H1 (cell line): ENCODE measurements around the gene CAMK2N2. TPM values are rescaled to one million over a fixed set of nuclear protein-coding genes. Genes with fewer than 3 reads are reported as not detected.

Experiments used
- CTCF ChIA-PET: fragments of 300-600 bp; sonication (Branson Sonifier 250); formaldehyde crosslinking; loops from one replicate; lab custom pipeline; 2021; ENCODE audit not compliant: partially characterized antibody; lab: Charles Lee
- POLR2A ChIA-PET: fragments of 300-600 bp; sonication (Branson Sonifier 250); formaldehyde crosslinking; loops from one replicate; lab custom pipeline; 2021; ENCODE audit warnings: inconsistent platforms; ENCODE audit not compliant: partially characterized antibody; lab: Charles Lee
- DNase-seq, 2 experiments: peaks; one replicate each; pipeline versions ENCODE4 v3.0.0 to v3.0.0-alpha.2; 2010 to 2022; ENCODE audit warnings: low spot score in 2 of 2, low read depth in 1 of 2, mixed read lengths in 1 of 2
- FAIRE-seq: peaks from 2 replicates; lab custom pipeline; 2011; peaks lifted over from hg19 to GRCh38; lab: Jason Lieb, UNC
- H2AFZ ChIP-seq: 2 replicates; pipeline ENCODE4 v1.8.1; 2012; ENCODE audit warnings: low read length, inconsistent platforms
- H2AK5ac ChIP-seq: 2 replicates; pipeline ENCODE4 v1.6.1; 2013; ENCODE audit warnings: low read depth, low read length
- H2BK120ac ChIP-seq: replicated peaks from 2 replicates; pipeline ENCODE3; 2013; ENCODE audit warnings: low read depth, low read length, inconsistent platforms
- H2BK12ac ChIP-seq: 2 replicates; pipeline ENCODE4 v1.6.1; 2013; ENCODE audit warnings: low read depth, low read length
- H2BK15ac ChIP-seq: 2 replicates; pipeline ENCODE4 v1.6.1; 2013; ENCODE audit warnings: low read length
- H2BK20ac ChIP-seq: 2 replicates; pipeline ENCODE4 v1.6.1; 2013; ENCODE audit warnings: low read length
- H2BK5ac ChIP-seq: 2 replicates; pipeline ENCODE4 v1.6.1; 2013; ENCODE audit warnings: low read depth, low read length
- H3K14ac ChIP-seq: 2 replicates; pipeline ENCODE4 v1.6.1; 2013; ENCODE audit warnings: inconsistent platforms; ENCODE audit not compliant: insufficient read length
- H3K18ac ChIP-seq: 2 replicates; pipeline ENCODE4 v1.6.1; 2013; ENCODE audit warnings: low read length; ENCODE audit errors: extremely low read depth
- H3K23ac ChIP-seq: 2 replicates; pipeline ENCODE4 v1.6.1; 2013; ENCODE audit warnings: inconsistent platforms; ENCODE audit not compliant: insufficient read length
- H3K23me2 ChIP-seq: 2 replicates; pipeline ENCODE4 v1.6.1; 2013; ENCODE audit warnings: low read depth, low read length
- H3K27ac ChIP-seq: 2 replicates; pipeline ENCODE4 v1.6.1; 2011; ENCODE audit warnings: low read depth, low read length, inconsistent platforms
- H3K27me3 ChIP-seq, 4 experiments: replicated peaks in 1 of 4; 1 replicate in 1 of 4; 2 replicates in 3 of 4; pipeline versions ENCODE4 v1.6.1 to v1.8.1; 2011 to 2013; ENCODE audit warnings: low read length in 3 of 4, mild to moderate bottlenecking in 3 of 4, inconsistent platforms in 2 of 4, mixed read lengths in 2 of 4, moderate library complexity in 1 of 4; ENCODE audit not compliant: control insufficient read depth in 3 of 4, insufficient read depth in 3 of 4; ENCODE audit errors: extremely low read depth in 1 of 4
- H3K36me3 ChIP-seq, 4 experiments: 2 replicates each; pipeline versions ENCODE4 v1.6.1 to v1.8.1; 2011 to 2013; ENCODE audit warnings: mild to moderate bottlenecking in 4 of 4, low read length in 3 of 4, moderate library complexity in 2 of 4, control low read depth in 1 of 4, inconsistent platforms in 1 of 4; ENCODE audit not compliant: insufficient read depth in 4 of 4, control insufficient read depth in 2 of 4
- H3K4ac ChIP-seq: replicated peaks from 2 replicates; pipeline ENCODE3; 2013; ENCODE audit warnings: low read length, low read depth, mixed read lengths, inconsistent platforms; ENCODE audit not compliant: insufficient read length
- H3K4me1 ChIP-seq, 4 experiments: replicated peaks in 1 of 4; 1 replicate in 1 of 4; 2 replicates in 3 of 4; pipeline versions ENCODE4 v1.6.1 to v1.8.1; 2011 to 2013; ENCODE audit warnings: low read length in 3 of 4, inconsistent platforms in 2 of 4, mixed read lengths in 1 of 4; ENCODE audit not compliant: insufficient read depth in 4 of 4, control insufficient read depth in 3 of 4
- H3K4me2 ChIP-seq, 2 experiments: 2 replicates each; pipeline versions ENCODE4 v1.6.1 to v1.8.1; 2011 to 2013; ENCODE audit warnings: low read depth in 2 of 2, low read length in 2 of 2, control low read depth in 1 of 2, inconsistent platforms in 1 of 2, mild to moderate bottlenecking in 1 of 2; ENCODE audit not compliant: insufficient read depth in 1 of 2
- H3K4me3 ChIP-seq, 4 experiments: fragments of 200-600, 300-600 bp in 1 of 4; sonication (generic), shearing (Covaris generic), sonication (Bioruptor Twin) in 1 of 4; 2 replicates each; pipeline versions ENCODE4 v1.5.1 to v1.8.1; 2011 to 2016; ENCODE audit warnings: low read length in 4 of 4, low read depth in 3 of 4, control low read depth in 2 of 4, inconsistent platforms in 2 of 4, mild to moderate bottlenecking in 2 of 4, mixed read lengths in 1 of 4, moderate library complexity in 1 of 4; ENCODE audit not compliant: insufficient read depth in 2 of 4; ENCODE audit errors: extremely low read depth in 1 of 4
- H3K56ac ChIP-seq: replicated peaks from 2 replicates; pipeline ENCODE3; 2013; ENCODE audit warnings: low read depth, mild to moderate bottlenecking, mixed read lengths, low read length, inconsistent platforms; ENCODE audit not compliant: insufficient read length
- H3K79me1 ChIP-seq: 2 replicates; pipeline ENCODE4 v1.6.1; 2013; ENCODE audit warnings: low read depth, low read length, control low read depth
- H3K79me2 ChIP-seq, 2 experiments: 2 replicates each; pipeline versions ENCODE4 v1.6.1 to v1.8.1; 2012 to 2013; ENCODE audit warnings: low read length in 2 of 2, mild to moderate bottlenecking in 2 of 2, inconsistent platforms in 1 of 2; ENCODE audit not compliant: insufficient read depth in 2 of 2, control insufficient read depth in 1 of 2
- H3K9ac ChIP-seq, 4 experiments: replicated peaks in 1 of 4; 1 replicate in 1 of 4; 2 replicates in 3 of 4; pipeline versions ENCODE4 v1.6.1 to v1.8.1; 2011 to 2013; ENCODE audit warnings: low read depth in 3 of 4, low read length in 3 of 4, control low read depth in 2 of 4, mild to moderate bottlenecking in 2 of 4, moderate library complexity in 2 of 4, inconsistent platforms in 1 of 4; ENCODE audit errors: extremely low read depth in 1 of 4
- H3K9me3 ChIP-seq, 2 experiments: 2 replicates each; pipeline versions ENCODE4 v1.6.1 to v1.8.1; 2012 to 2013; ENCODE audit warnings: mild to moderate bottlenecking in 2 of 2, moderate library complexity in 2 of 2, control low read depth in 1 of 2, inconsistent platforms in 1 of 2, low read depth in 1 of 2, low read length in 1 of 2, mixed read lengths in 1 of 2; ENCODE audit not compliant: insufficient read depth in 2 of 2
- H4K20me1 ChIP-seq, 2 experiments: replicated peaks in 1 of 2; 2 replicates each; pipeline versions ENCODE3 to v1.8.1; 2011 to 2013; ENCODE audit warnings: inconsistent platforms in 2 of 2, low read length in 2 of 2, mild to moderate bottlenecking in 1 of 2; ENCODE audit not compliant: insufficient read depth in 2 of 2, control insufficient read depth in 1 of 2
- H4K5ac ChIP-seq: 2 replicates; pipeline ENCODE4 v1.6.1; 2013; ENCODE audit warnings: low read length, low read depth, mixed read lengths, inconsistent platforms; ENCODE audit not compliant: insufficient read length
- H4K8ac ChIP-seq: 2 replicates; pipeline ENCODE4 v1.8.0; 2013; ENCODE audit warnings: mild to moderate bottlenecking, moderate library complexity, low read length, inconsistent platforms; ENCODE audit not compliant: insufficient read depth; ENCODE audit errors: extremely low read depth
- H4K91ac ChIP-seq: replicated peaks from 2 replicates; pipeline ENCODE3; 2013; ENCODE audit warnings: low read length, mixed read lengths, inconsistent platforms; ENCODE audit not compliant: insufficient read length
- CEBPB ChIP-seq: IDR thresholded peaks from 2 replicates; pipeline ENCODE4 v1.6.1; 2012; ENCODE audit warnings: low read depth, low read length
- JUN ChIP-seq: IDR thresholded peaks from 2 replicates; pipeline ENCODE4 v1.6.1; 2011; ENCODE audit warnings: low read depth, mild to moderate bottlenecking, improper control_type of control experiment, low read length
- POLR2A ChIP-seq, 2 experiments: IDR thresholded peaks; 1 replicate in 1 of 2; 2 replicates in 1 of 2; pipeline ENCODE4 v1.6.1; 2011; ENCODE audit warnings: low read depth in 2 of 2, low read length in 2 of 2, mild to moderate bottlenecking in 2 of 2; ENCODE audit errors: control extremely low read depth in 1 of 2
- POLR2AphosphoS5 ChIP-seq: IDR thresholded peaks from 2 replicates; pipeline ENCODE4 v1.6.1; 2011; ENCODE audit warnings: low read depth, low read length
- RBBP5 ChIP-seq: IDR thresholded peaks from 2 replicates; pipeline ENCODE4 v1.7.1; 2012; ENCODE audit warnings: low read depth, mild to moderate bottlenecking, inconsistent platforms, low read length, moderate library complexity, borderline replicate concordance
- SP1 ChIP-seq: IDR thresholded peaks from 2 replicates; pipeline ENCODE4 v1.6.1; 2011; ENCODE audit warnings: low read depth, low read length
- WGBS, 2 experiments: shearing (Covaris generic) in 1 of 2; methylation state at CpG; one replicate each; pipeline versions ENCODE4 v1.1.6 to v1.1.7; 2013 to 2015; ENCODE audit warnings: low lambda C conversion rate in 2 of 2, mixed read lengths in 2 of 2, inconsistent platforms in 1 of 2, low coverage in 1 of 2, missing lambda C conversion rate in 1 of 2; ENCODE audit not compliant: insufficient replicate concordance in 2 of 2, insufficient coverage in 1 of 2, insufficient read length in 1 of 2; ENCODE audit errors: extremely low coverage in 1 of 2, missing lambda C conversion rate in 1 of 2; 5-methylcytosine and 5-hydroxymethylcytosine counted together
- polyA plus RNA-seq, 7 experiments: library from polyadenylated mRNA; depleted of rRNA in 3 of 7; stranded (reverse) in 5 of 7; unstranded in 2 of 7; fragments of >200 nt in 5 of 7; fragments of 200-250 nt in 2 of 7; gene quantifications; 1 replicate in 5 of 7; 2 replicates in 1 of 7; 4 replicates in 1 of 7; pipeline versions ENCODE4 v1.2.1 to v1.2.3, GENCODE V29; 2011 to 2013; ENCODE audit warnings: missing spikeins in 2 of 7, mixed read lengths in 2 of 7
- total RNA-seq: library from RNA; stranded (reverse); fragmentation: NEBNext Ultra II Directional; extraction: Animal tissue kit (Norgen Biotek cat#: 25700); gene quantifications from 2 replicates; pipeline ENCODE4 v1.2.1, GENCODE V29; 2021

The CAMK2N2 gene
- total and polyA plus RNA-seq, 2 of the 8 experiments (the other 6 are each of a cell fraction or from before 2014, with no cell fraction given): 4.0 to 17.7 TPM

- Histone ChIP-seq H2BK15ac (no peak overlapping the region), H3K36me3 (peaks cover 0 to 8% (median 0%) of the 10 kb centered on the region in 4 experiments; a peak in 1 of 8 replicates), H3K14ac (no peak overlapping the region), H3K4ac (no peak overlapping the region), H3K4me2 (no peak overlapping the region; a peak in 1 of 4 replicates), H3K4me3 (no peak overlapping the region), H4K8ac (no peak overlapping the region), H2BK120ac (no peak overlapping the region), H3K9me3 (no peaks in the 10 kb centered on the region), H3K23me2 (peaks cover 11% of the 10 kb centered on the region; the same call in 1 of the 2 replicates), H3K27me3 (peaks cover 35 to 60% (median 53%) of the 10 kb centered on the region in 4 experiments), H3K56ac (no peak overlapping the region), H2BK20ac (no peak overlapping the region), H4K91ac (no peak overlapping the region), H3K79me2 (no peaks in the 10 kb centered on the region), H2BK12ac (no peak overlapping the region), H3K23ac (no peak overlapping the region), H3K79me1 (no peaks in the 10 kb centered on the region), H3K4me1 (peaks cover 0 to 20% (median 4%) of the 10 kb centered on the region in 4 experiments; a peak in 5 of 7 replicates), H3K9ac (no peak overlapping the region), H2AK5ac (no peak overlapping the region), H2AFZ (no peak overlapping the region), H4K5ac (no peak overlapping the region), H3K18ac (no peak overlapping the region), H3K27ac (no peak overlapping the region), H2BK5ac (no peak overlapping the region), H4K20me1 (peaks cover 4 to 7% of the 10 kb centered on the region in 2 experiments)
- FAIRE-seq (no peak), DNase-seq (no peak)
- WGBS, 2 experiments: 74% methylated on average over 3 of the region's 3 CpGs; no CpG with 5 or more reads in 1 of the 2 experiments
- ChIA-PET CTCF (interaction anchor here (1.2 to 10.3 kb wide), 9 partner anchors 9 to 336 kb away, joined by 3 to 183 read pairs (median 4); partner anchors contain the start of genes CAMK2N2, EEF1AKMT4 and FAM131A), POLR2A (interaction anchor here (1.8 kb wide), 1 partner anchor 9 kb away, joined by 10 read pairs; no protein-coding TSS in a partner anchor)
- no peak for TF ChIP-seq POLR2AphosphoS5
- no peak for TF ChIP-seq CEBPB
- no peak for TF ChIP-seq JUN
- TF ChIP-seq POLR2A (IDR thresholded peaks at IDR 0.05; ENCODE audit: control extremely low read depth in 1 of 2, low read depth in 2 of 2, low read length in 2 of 2): no peak
- no peak for TF ChIP-seq SP1
- no peak for TF ChIP-seq RBBP5
These were observed 29.7 kb downstream of the CAMK2N2 start for GRCh38 chr3:184231671-184232070.
